H9 (cell line): ENCODE results near the gene TSPO. TPM values are rescaled to one million over a fixed set of nuclear protein-coding genes. Genes with fewer than 3 reads are reported as not detected.
A peak's percentile ranks its signal among the peaks of the same experiment; 100 is the strongest.

Experiments used
- DNase-seq: peaks from one replicate; pipeline ENCODE4 v3.0.0-alpha.2; 2017
- H2AFZ ChIP-seq: one replicate; pipeline ENCODE4 v1.6.1; 2013; ENCODE audit warnings: mild to moderate bottlenecking, low read length, control low read depth, moderate library complexity
- H2AK5ac ChIP-seq: 2 replicates; pipeline ENCODE4 v1.6.1; 2013; ENCODE audit warnings: low read length, control low read depth, mixed read lengths; ENCODE audit not compliant: insufficient read length
- H2BK120ac ChIP-seq: one replicate; pipeline ENCODE4 v1.6.1; 2013; ENCODE audit warnings: low read depth, mild to moderate bottlenecking, low read length, control low read depth, inconsistent platforms; ENCODE audit not compliant: poor library complexity, severe bottlenecking
- H2BK12ac ChIP-seq: 2 replicates; pipeline ENCODE4 v1.6.1; 2013; ENCODE audit warnings: low read length, control low read depth, mixed read lengths, low read depth; ENCODE audit not compliant: insufficient read length
- H2BK15ac ChIP-seq: 2 replicates; pipeline ENCODE4 v1.6.1; 2013; ENCODE audit warnings: low read depth, low read length, control low read depth
- H2BK20ac ChIP-seq: one replicate; pipeline ENCODE4 v1.6.1; 2013; ENCODE audit warnings: low read depth, mild to moderate bottlenecking, low read length, control low read depth, inconsistent platforms; ENCODE audit not compliant: poor library complexity, severe bottlenecking
- H2BK5ac ChIP-seq: 2 replicates; pipeline ENCODE4 v1.6.1; 2013; ENCODE audit warnings: low read length, control low read depth, mixed read lengths; ENCODE audit not compliant: insufficient read length
- H3K14ac ChIP-seq: 2 replicates; pipeline ENCODE4 v1.6.1; 2013; ENCODE audit warnings: low read length, control low read depth; ENCODE audit not compliant: insufficient read depth
- H3K18ac ChIP-seq: 2 replicates; pipeline ENCODE4 v1.6.1; 2013; ENCODE audit warnings: low read depth, mild to moderate bottlenecking, mixed read lengths, low read length, control low read depth; ENCODE audit not compliant: insufficient read length
- H3K23ac ChIP-seq: 2 replicates; pipeline ENCODE4 v1.6.1; 2013; ENCODE audit warnings: low read length, control low read depth, mixed read lengths, low read depth; ENCODE audit not compliant: insufficient read length
- H3K23me2 ChIP-seq: 2 replicates; pipeline ENCODE4 v1.6.1; 2013; ENCODE audit warnings: low read depth, mild to moderate bottlenecking, mixed read lengths, low read length, control low read depth; ENCODE audit not compliant: insufficient read length, poor library complexity, severe bottlenecking
- H3K27ac ChIP-seq: 2 replicates; pipeline ENCODE4 v1.5.1; 2013; ENCODE audit warnings: low read length, control low read depth, mixed read lengths, low read depth; ENCODE audit not compliant: insufficient read length
- H3K27me3 ChIP-seq: 2 replicates; pipeline ENCODE4 v1.6.1; 2013; ENCODE audit warnings: low read length, control low read depth, inconsistent platforms; ENCODE audit not compliant: insufficient read depth
- H3K4ac ChIP-seq: 2 replicates; pipeline ENCODE4 v1.6.1; 2013; ENCODE audit warnings: low read depth, mild to moderate bottlenecking, control low read depth, inconsistent platforms, low read length, moderate library complexity
- H3K4me1 ChIP-seq: 2 replicates; pipeline ENCODE4 v1.6.1; 2013; ENCODE audit warnings: low read length, control low read depth, inconsistent platforms; ENCODE audit not compliant: insufficient read depth
- H3K4me2 ChIP-seq: 2 replicates; pipeline ENCODE4 v1.6.1; 2013; ENCODE audit warnings: low read length, control low read depth, mixed read lengths; ENCODE audit not compliant: insufficient read length, insufficient read depth
- H3K56ac ChIP-seq: 2 replicates; pipeline ENCODE4 v1.6.1; 2013; ENCODE audit warnings: low read depth, mild to moderate bottlenecking, mixed read lengths, low read length, control low read depth; ENCODE audit not compliant: insufficient read length
- H3K79me1 ChIP-seq: 2 replicates; pipeline ENCODE4 v1.6.1; 2013; ENCODE audit warnings: low read depth, mild to moderate bottlenecking, moderate library complexity, low read length, control low read depth, inconsistent platforms; ENCODE audit not compliant: insufficient read depth, poor library complexity, severe bottlenecking
- H3K79me2 ChIP-seq: 2 replicates; pipeline ENCODE4 v1.6.1; 2013; ENCODE audit warnings: low read length, control low read depth, inconsistent platforms; ENCODE audit not compliant: insufficient read depth
- H3K9ac ChIP-seq: 2 replicates; pipeline ENCODE4 v1.6.1; 2013; ENCODE audit warnings: low read length, control low read depth, mixed read lengths; ENCODE audit not compliant: insufficient read length; ENCODE audit errors: extremely low read depth
- H3K9me3 ChIP-seq: one replicate; pipeline ENCODE4 v1.6.1; 2013; ENCODE audit warnings: low read depth, low read length, inconsistent platforms; ENCODE audit not compliant: control insufficient read depth
- H3T11ph ChIP-seq: one replicate; pipeline ENCODE4 v1.6.1; 2013; ENCODE audit warnings: mild to moderate bottlenecking, low read length, control low read depth, inconsistent platforms
- H4K20me1 ChIP-seq: one replicate; pipeline ENCODE4 v1.6.1; 2013; ENCODE audit not compliant: control insufficient read depth, insufficient read length, insufficient read depth
- H4K5ac ChIP-seq: 2 replicates; pipeline ENCODE4 v1.6.1; 2013; ENCODE audit warnings: low read depth, mild to moderate bottlenecking, mixed read lengths, low read length, control low read depth; ENCODE audit not compliant: insufficient read length
- H4K8ac ChIP-seq: replicated peaks from 2 replicates; pipeline ENCODE4 v1.6.1; 2013; ENCODE audit warnings: low read length, control low read depth, mixed read lengths, low read depth; ENCODE audit not compliant: insufficient read length
- H4K91ac ChIP-seq: 2 replicates; pipeline ENCODE4 v1.6.1; 2013; ENCODE audit warnings: low read depth, mild to moderate bottlenecking, moderate library complexity, mixed read lengths, low read length, control low read depth; ENCODE audit not compliant: insufficient read length
- H3K27ac Mint-ChIP-seq, 3 experiments: 2 replicates in 2 of 3; 3 replicates in 1 of 3; pipeline ENCODE4 v1.8.0; 2020 to 2021; ENCODE audit warnings: mixed read lengths in 3 of 3, mild to moderate bottlenecking in 1 of 3, moderate library complexity in 1 of 3
- H3K27me3 Mint-ChIP-seq: 2 replicates; pipeline ENCODE4 v1.8.0; 2021; ENCODE audit warnings: low read depth, mild to moderate bottlenecking, moderate library complexity, mixed read lengths
- H3K36me3 Mint-ChIP-seq, 3 experiments: 2 replicates in 2 of 3; 3 replicates in 1 of 3; pipeline ENCODE4 v1.8.0; 2020 to 2021; ENCODE audit warnings: low read depth in 3 of 3, mixed read lengths in 3 of 3; ENCODE audit not compliant: insufficient read depth in 1 of 3
- H3K4me1 Mint-ChIP-seq, 2 experiments: 2 replicates each; pipeline ENCODE4 v1.8.0; 2020; ENCODE audit warnings: mixed read lengths in 2 of 2
- H3K4me3 Mint-ChIP-seq, 2 experiments: 2 replicates in 1 of 2; 3 replicates in 1 of 2; pipeline ENCODE4 v1.8.0; 2020 to 2021; ENCODE audit warnings: mild to moderate bottlenecking in 2 of 2, mixed read lengths in 2 of 2, moderate library complexity in 1 of 2
- H3K9me3 Mint-ChIP-seq, 2 experiments: 2 replicates in 1 of 2; 3 replicates in 1 of 2; pipeline ENCODE4 v1.8.0; 2020; ENCODE audit warnings: mild to moderate bottlenecking in 2 of 2, mixed read lengths in 2 of 2, moderate library complexity in 1 of 2
- WGBS: extraction: QIAGEN DNeasy Blood & Tissue Kit; methylation state at CpG from one replicate; pipeline ENCODE4 v1.1.7; 2013; ENCODE audit warnings: missing lambda C conversion rate, low lambda C conversion rate, mixed read lengths; ENCODE audit not compliant: insufficient read length; ENCODE audit errors: extremely low coverage; 5-methylcytosine and 5-hydroxymethylcytosine counted together
- total RNA-seq: library from RNA; stranded (reverse); gene quantifications from 2 replicates; pipeline ENCODE4 v1.2.1, GENCODE V29; 2021
- TF ChIP-seq, protein P1 (sequence below): fragments of 200-600 bp; sonication (generic); conservative IDR thresholded peaks from 3 replicates; pipeline ENCODE4 v1.8.0; 2021; ENCODE audit warnings: antibody characterized with exemption, mild to moderate bottlenecking

The TSPO gene
- total RNA-seq, 1 experiment from 2014 or later: 14.8 TPM

DNA sequence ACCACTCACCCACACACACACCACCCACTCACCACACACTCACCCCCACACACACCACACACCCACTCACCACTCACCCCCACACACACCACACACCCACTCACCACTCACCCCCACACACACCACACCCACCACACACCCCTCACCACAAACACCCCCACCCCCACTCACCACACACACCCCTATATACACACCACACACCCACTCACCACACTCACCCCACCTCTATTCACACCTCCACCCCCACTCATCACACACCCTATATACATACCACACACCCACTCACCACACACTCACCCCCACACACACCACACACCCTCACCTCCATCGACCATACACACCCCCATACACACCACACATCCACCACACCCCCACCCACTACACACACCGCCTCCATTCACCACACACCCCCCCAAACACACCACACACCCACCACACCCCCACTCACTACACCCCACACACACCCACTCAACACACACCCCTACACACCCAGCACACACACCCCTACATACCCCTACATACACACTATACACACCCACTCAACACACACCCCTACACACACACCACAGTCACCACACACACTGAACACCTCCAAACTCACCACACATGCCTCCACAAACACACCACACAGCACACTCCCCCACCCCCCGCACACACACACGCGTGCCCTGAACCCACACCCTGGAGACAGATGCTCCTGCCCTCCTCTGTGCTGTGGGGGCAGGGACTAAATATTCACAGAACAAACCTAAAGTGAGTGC, 54.6 kb downstream of the TSPO start:
- DNase-seq: no peak
- Histone ChIP-seq H3K23ac (no peak overlapping the region), H2AFZ (no peak overlapping the region), H3K9me3 (no peaks in the 10 kb centered on the region), H3K27ac (no peak overlapping the region), H3K4me2 (no peak overlapping the region), H4K5ac (no peak overlapping the region), H3K4ac (no peak overlapping the region), H2BK15ac (no peak overlapping the region), H2BK120ac (no peak overlapping the region), H3K56ac (no peak overlapping the region), H4K91ac (no peak overlapping the region), H3K27me3 (no peaks in the 10 kb centered on the region), H3K18ac (no peak overlapping the region), H3K9ac (no peak overlapping the region), H4K8ac (no peak overlapping the region), H3K23me2 (no peaks in the 10 kb centered on the region), H3K79me1 (no peaks in the 10 kb centered on the region), H2BK5ac (no peak overlapping the region), H4K20me1 (no peaks in the 10 kb centered on the region), H2AK5ac (no peak overlapping the region), H2BK12ac (no peak overlapping the region), H3K79me2 (no peaks in the 10 kb centered on the region), H3T11ph (no peak overlapping the region), H3K14ac (no peak overlapping the region; the same call in 1 of the 2 replicates), H3K4me1 (no peaks in the 10 kb centered on the region), H2BK20ac (no peak overlapping the region)
- no peaks in the 10 kb centered on the region for H3K36me3 Mint-ChIP-seq
- H3K9me3 Mint-ChIP-seq: no peaks in the 10 kb centered on the region
- 100% methylated on average over 1 of the region's 5 CpGs for WGBS
- H3K27ac Mint-ChIP-seq: peak overlapping the region in 1 of 3 experiments; percentile 82; a peak in 1 of 7 replicates
- no peak overlapping the region for H3K4me3 Mint-ChIP-seq
- peaks cover 11 to 21% of the 10 kb centered on the region in 2 experiments for H3K4me1 Mint-ChIP-seq
- peaks cover 3% of the 10 kb centered on the region for H3K27me3 Mint-ChIP-seq
- TF ChIP-seq, protein P1, sequence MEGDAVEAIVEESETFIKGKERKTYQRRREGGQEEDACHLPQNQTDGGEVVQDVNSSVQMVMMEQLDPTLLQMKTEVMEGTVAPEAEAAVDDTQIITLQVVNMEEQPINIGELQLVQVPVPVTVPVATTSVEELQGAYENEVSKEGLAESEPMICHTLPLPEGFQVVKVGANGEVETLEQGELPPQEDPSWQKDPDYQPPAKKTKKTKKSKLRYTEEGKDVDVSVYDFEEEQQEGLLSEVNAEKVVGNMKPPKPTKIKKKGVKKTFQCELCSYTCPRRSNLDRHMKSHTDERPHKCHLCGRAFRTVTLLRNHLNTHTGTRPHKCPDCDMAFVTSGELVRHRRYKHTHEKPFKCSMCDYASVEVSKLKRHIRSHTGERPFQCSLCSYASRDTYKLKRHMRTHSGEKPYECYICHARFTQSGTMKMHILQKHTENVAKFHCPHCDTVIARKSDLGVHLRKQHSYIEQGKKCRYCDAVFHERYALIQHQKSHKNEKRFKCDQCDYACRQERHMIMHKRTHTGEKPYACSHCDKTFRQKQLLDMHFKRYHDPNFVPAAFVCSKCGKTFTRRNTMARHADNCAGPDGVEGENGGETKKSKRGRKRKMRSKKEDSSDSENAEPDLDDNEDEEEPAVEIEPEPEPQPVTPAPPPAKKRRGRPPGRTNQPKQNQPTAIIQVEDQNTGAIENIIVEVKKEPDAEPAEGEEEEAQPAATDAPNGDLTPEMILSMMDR: no peak
